Mesothelial cell of epicardium (in vitro differentiated cells): Measurements from ENCODE around the gene CDH13. TPM values are rescaled to one million over a fixed set of nuclear protein-coding genes. Genes with fewer than 3 reads are reported as not detected.

Experiments
- DNase-seq, 2 experiments: peaks; one replicate each; pipeline ENCODE4 v3.0.0; 2021; ENCODE audit warnings: low spot score in 2 of 2; ENCODE audit not compliant: unreplicated experiment in 2 of 2
- H3K27ac Mint-ChIP-seq: 2 replicates; pipeline ENCODE4 v1.8.0; 2021; ENCODE audit warnings: mixed read lengths
- H3K27me3 Mint-ChIP-seq: 2 replicates; pipeline ENCODE4 v1.8.0; 2021; ENCODE audit warnings: low read depth, mixed read lengths
- H3K36me3 Mint-ChIP-seq: 2 replicates; pipeline ENCODE4 v1.8.0; 2021; ENCODE audit warnings: mixed read lengths
- H3K4me1 Mint-ChIP-seq: 2 replicates; pipeline ENCODE4 v1.8.0; 2021; ENCODE audit warnings: mixed read lengths
- H3K4me3 Mint-ChIP-seq: 2 replicates; pipeline ENCODE4 v1.8.0; 2021; ENCODE audit warnings: mild to moderate bottlenecking, moderate library complexity, mixed read lengths
- H3K9me3 Mint-ChIP-seq: 2 replicates; pipeline ENCODE4 v1.8.0; 2021; ENCODE audit warnings: mixed read lengths
- CTCF ChIP-seq: fragments of 200-600 bp; sonication (generic); IDR thresholded peaks from one replicate; pipeline ENCODE4 v1.5.0; 2021; ENCODE audit warnings: antibody characterized with exemption; ENCODE audit not compliant: unreplicated experiment
- total RNA-seq: library from RNA; stranded (reverse); gene quantifications from 3 replicates; pipeline ENCODE4 v1.2.1, GENCODE V29; 2021

Gene CDH13
- total RNA-seq, 1 donor from 2014 or later = 0.80 TPM

- TF ChIP-seq CTCF = no peak
- Mint-ChIP-seq H3K4me1 (no peaks in the 10 kb centered on the region), H3K27ac (no peak overlapping the region), H3K4me3 (no peak overlapping the region), H3K9me3 (no peaks in the 10 kb centered on the region), H3K36me3 (no peaks in the 10 kb centered on the region), H3K27me3 (peaks cover 10% of the 10 kb centered on the region)
- DNase-seq = no peak
Observed at GRCh38 chr16:82880346-82880745, 253.6 kb downstream of the CDH13 start.

- Mint-ChIP-seq H3K27ac (no peak overlapping the region), H3K36me3 (no peaks in the 10 kb centered on the region), H3K27me3 (peaks cover 7% of the 10 kb centered on the region), H3K4me3 (no peak overlapping the region), H3K9me3 (no peaks in the 10 kb centered on the region), H3K4me1 (no peaks in the 10 kb centered on the region)
- TF ChIP-seq CTCF = no peak
- no peak for DNase-seq
Observed at GRCh38 chr16:82881516-82881915, 254.7 kb downstream of the CDH13 start.

DNA sequence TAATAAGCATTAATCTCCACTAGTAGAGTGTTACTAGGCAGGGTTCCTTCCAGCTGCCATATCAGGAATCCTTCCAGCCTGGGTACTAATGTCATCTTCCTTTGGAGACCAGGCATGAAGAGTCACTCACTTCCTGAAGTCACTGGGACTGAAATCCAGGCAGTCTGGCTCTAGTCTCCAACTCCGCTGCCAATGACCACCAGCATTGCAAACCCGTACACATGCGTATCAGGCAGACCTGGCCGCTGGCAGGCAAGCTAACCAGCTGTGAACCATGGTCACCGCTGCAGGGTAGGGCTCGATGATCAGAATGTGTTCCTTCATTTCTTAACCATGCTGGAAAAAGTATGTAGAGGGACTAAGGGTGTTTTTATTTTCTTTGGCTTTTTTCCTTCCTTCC lies 255.5 kb downstream of the CDH13 start:
- Mint-ChIP-seq H3K36me3 (no peaks in the 10 kb centered on the region), H3K4me1 (no peaks in the 10 kb centered on the region), H3K27ac (no peak overlapping the region), H3K9me3 (no peaks in the 10 kb centered on the region), H3K4me3 (no peak overlapping the region), H3K27me3 (peaks cover 7% of the 10 kb centered on the region)
- no peak for DNase-seq
- TF ChIP-seq CTCF = no peak

- Mint-ChIP-seq H3K36me3 (no peaks in the 10 kb centered on the region), H3K27ac (no peak overlapping the region), H3K27me3 (peaks cover 7% of the 10 kb centered on the region), H3K4me1 (no peaks in the 10 kb centered on the region), H3K9me3 (no peaks in the 10 kb centered on the region), H3K4me3 (no peak overlapping the region)
- no peak for DNase-seq
- no peak for TF ChIP-seq CTCF
Observed at GRCh38 chr16:82882982-82883835, 256.4 kb downstream of the CDH13 start.

DNA sequence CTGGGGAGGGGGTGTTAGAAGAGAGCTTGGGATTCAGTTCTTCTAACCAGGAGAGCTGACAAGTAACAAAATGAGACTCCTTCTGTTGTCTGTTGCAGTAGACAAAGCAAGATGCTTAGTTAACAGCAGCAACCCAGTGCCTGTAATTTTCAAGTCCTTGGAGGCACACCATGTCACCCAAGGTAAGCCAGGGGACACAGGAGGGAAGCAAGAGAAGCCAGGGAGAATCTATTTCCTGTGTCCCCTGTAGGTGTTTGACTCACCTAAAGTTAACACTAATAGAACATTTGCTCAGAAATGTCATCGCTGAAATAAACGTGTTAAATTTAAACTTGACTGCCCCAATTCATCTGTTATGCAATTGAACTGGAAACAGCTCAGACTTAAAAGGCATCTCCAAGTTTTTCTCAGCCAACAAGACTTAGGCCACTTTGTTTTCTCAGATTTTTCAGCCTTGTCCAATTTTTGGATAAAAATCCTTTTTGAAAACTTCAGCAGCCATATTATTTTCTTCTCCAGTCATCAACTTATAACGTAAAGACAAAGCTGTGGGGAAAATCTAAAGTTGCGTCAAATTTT lies 257.6 kb downstream of the CDH13 start:
- no peak for TF ChIP-seq CTCF
- no peak for DNase-seq
- Mint-ChIP-seq H3K4me1 (peaks cover 6% of the 10 kb centered on the region), H3K36me3 (no peaks in the 10 kb centered on the region), H3K9me3 (no peaks in the 10 kb centered on the region), H3K27ac (no peak overlapping the region), H3K4me3 (no peak overlapping the region), H3K27me3 (peaks cover 5% of the 10 kb centered on the region)
